ENCODE data around the gene TBC1D23.

DNA sequence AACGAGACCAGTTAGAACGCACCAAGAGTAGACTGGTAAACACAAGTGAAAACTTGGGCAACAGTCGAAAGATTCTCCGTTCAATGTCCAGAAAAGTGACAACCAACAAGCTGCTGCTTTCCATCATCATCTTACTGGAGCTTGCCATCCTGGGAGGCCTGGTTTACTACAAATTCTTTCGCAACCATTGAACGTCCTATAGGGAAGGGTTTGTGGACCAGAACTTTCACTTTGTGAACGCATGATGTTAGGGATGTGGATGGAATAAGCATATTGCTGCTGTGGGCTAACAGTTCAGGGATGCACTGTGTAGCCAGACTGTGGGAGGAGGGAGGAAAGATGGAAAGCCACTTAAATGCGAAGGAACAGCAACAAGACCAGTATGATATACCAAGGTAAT is 34.9 kb upstream of the TBC1D23 start:
- TF ChIP-seq CTCF (IDR thresholded peaks at IDR 0.05 in 8 of 11, conservative IDR thresholded peaks at IDR 0.05 in 3 of 11) (no peak), POLR2A (IDR thresholded peaks at IDR 0.05) (no peak)
